PC-9 (cell line): Measurements from ENCODE around the gene TNFRSF4. TPM values are rescaled to one million over a fixed set of nuclear protein-coding genes. Genes with fewer than 3 reads are reported as not detected.

Experiments
- BruUV-seq: library from RNA; stranded (reverse); fragments of 400-500 nt; replicated peaks from 2 replicates; lab custom pipeline; 2021; lab: Mats Ljungman, UMichigan
- CTCF ChIA-PET: fragments of 300-600 bp; sonication (Branson Sonifier 250); formaldehyde crosslinking; loops from one replicate; lab custom pipeline; 2022; ENCODE audit warnings: antibody characterized with exemption; lab: Charles Lee
- POLR2A ChIA-PET: fragments of 300-600 bp; sonication (Branson Sonifier 250); formaldehyde crosslinking; loops from one replicate; lab custom pipeline; 2022; ENCODE audit warnings: antibody characterized with exemption; ENCODE audit not compliant: unreplicated experiment; lab: Charles Lee
- DNase-seq, 2 experiments: peaks; one replicate each; pipeline versions ENCODE4 v3.0.0 to v3.0.0-alpha.2; 2015 to 2022; ENCODE audit warnings: mixed read lengths in 1 of 2
- H2AFZ ChIP-seq: fragments of 200-600 bp; sonication (generic); 2 replicates; pipeline ENCODE4 v1.8.1; 2017; ENCODE audit warnings: antibody characterized with exemption
- H3F3A ChIP-seq: fragments of 200-600 bp; sonication (generic); 2 replicates; pipeline ENCODE4 v1.8.1; 2017; ENCODE audit warnings: antibody characterized with exemption, mild to moderate bottlenecking, low read depth; ENCODE audit not compliant: insufficient read depth
- H3K27ac ChIP-seq: fragments of 200-600 bp; sonication (generic); 2 replicates; pipeline ENCODE4 v1.6.1; 2016; ENCODE audit warnings: mixed run types
- H3K27me3 ChIP-seq: fragments of 200-600 bp; sonication (generic); 2 replicates; pipeline ENCODE4 v1.6.1; 2016; ENCODE audit warnings: low read depth, mixed run types; ENCODE audit not compliant: insufficient read depth
- H3K36me3 ChIP-seq: fragments of 200-600 bp; sonication (generic); 2 replicates; pipeline ENCODE4 v1.6.1; 2016; ENCODE audit warnings: low read depth, mixed run types
- H3K4me1 ChIP-seq: fragments of 200-600 bp; sonication (generic); replicated peaks from 2 replicates; pipeline ENCODE4 v1.6.1; 2016; ENCODE audit warnings: mixed run types; ENCODE audit not compliant: insufficient read depth
- H3K4me2 ChIP-seq: fragments of 200-600 bp; sonication (generic); 2 replicates; pipeline ENCODE4 v1.6.1; 2017; ENCODE audit warnings: mixed run types
- H3K4me3 ChIP-seq: fragments of 200-600 bp; sonication (generic); 2 replicates; pipeline ENCODE4 v1.6.1; 2016; ENCODE audit warnings: mixed run types
- H3K79me2 ChIP-seq: fragments of 200-600 bp; sonication (generic); 2 replicates; pipeline ENCODE4 v1.6.1; 2017; ENCODE audit warnings: low read depth, mixed run types
- H3K9me2 ChIP-seq: fragments of 200-600 bp; sonication (generic); 2 replicates; pipeline ENCODE4 v1.8.1; 2017; ENCODE audit warnings: mild to moderate bottlenecking; ENCODE audit not compliant: insufficient read depth
- H3K9me3 ChIP-seq: fragments of 200-600 bp; sonication (generic); 2 replicates; pipeline ENCODE4 v1.8.1; 2016; ENCODE audit warnings: low read depth; ENCODE audit not compliant: insufficient read depth
- H4K20me1 ChIP-seq: fragments of 200-600 bp; sonication (generic); 2 replicates; pipeline ENCODE4 v1.8.1; 2017; ENCODE audit not compliant: insufficient read depth
- CTCF ChIP-seq: fragments of 200-600 bp; sonication (generic); conservative IDR thresholded peaks from 2 replicates; pipeline ENCODE4 v1.6.1; 2017; ENCODE audit warnings: mixed run types, antibody characterized with exemption, mild to moderate bottlenecking, moderate library complexity
- EZH2 ChIP-seq: fragments of 200-600 bp; sonication (generic); IDR thresholded peaks from 2 replicates; pipeline ENCODE4 v1.8.0; 2017; ENCODE audit warnings: antibody characterized with exemption, low read depth
- intact Hi-C: fragments of 100-400 bp; cut with micrococcal nuclease; formaldehyde crosslinking; loops from one replicate; pipeline ENCODE4 v1.10.0; 2022; ENCODE audit not compliant: unreplicated experiment
- total RNA-seq: library from RNA; stranded (reverse); gene quantifications from 2 replicates; pipeline ENCODE4 v1.2.3, GENCODE V29; 2021

Gene TNFRSF4
- total RNA-seq, 1 experiment from 2014 or later: 0.20 TPM

- CTCF ChIA-PET: interaction anchor here (0.6 to 0.9 kb wide), 4 partner anchors 72 to 121 kb away, joined by 3 to 10 read pairs (median 3); no protein-coding TSS in a partner anchor
- intact Hi-C loops: loop anchor here (10.0 kb wide), 1 partner anchor 252 kb away; the partner anchor contains the start of gene PERM1
- Histone ChIP-seq H3K9me3 (no peaks in the 10 kb centered on the region), H3K4me1 (peaks cover 56% of the 10 kb centered on the region), H2AFZ (no peak overlapping the region), H3K79me2 (peaks cover 35% of the 10 kb centered on the region), H3K27ac (peak overlapping the region; percentile 75), H3K9me2 (no peaks in the 10 kb centered on the region), H3K27me3 (no peaks in the 10 kb centered on the region), H3K4me2 (peak overlapping the region; percentile 93), H4K20me1 (0 out of 2 replicates have a peak, but pooled peaks cover 4% of the 10 kb centered on the region), H3F3A (peaks cover 45% of the 10 kb centered on the region; the same call in 1 of the 2 replicates), H3K36me3 (no peaks in the 10 kb centered on the region), H3K4me3 (peak overlapping the region; percentile 43)
- BruUV-seq: no TSS peak
- TF ChIP-seq CTCF (no peak), EZH2 (no peak)
- DNase-seq: peak; percentile 58 to 61
- POLR2A ChIA-PET: interaction anchor here (0.5 to 0.8 kb wide), 3 partner anchors 28 to 182 kb away, joined by 4 to 9 read pairs (median 6); partner anchors contain the start of gene RNF223
Observed at GRCh38 chr1:1236945-1237873, 23.3 kb upstream of the TNFRSF4 start.

DNA sequence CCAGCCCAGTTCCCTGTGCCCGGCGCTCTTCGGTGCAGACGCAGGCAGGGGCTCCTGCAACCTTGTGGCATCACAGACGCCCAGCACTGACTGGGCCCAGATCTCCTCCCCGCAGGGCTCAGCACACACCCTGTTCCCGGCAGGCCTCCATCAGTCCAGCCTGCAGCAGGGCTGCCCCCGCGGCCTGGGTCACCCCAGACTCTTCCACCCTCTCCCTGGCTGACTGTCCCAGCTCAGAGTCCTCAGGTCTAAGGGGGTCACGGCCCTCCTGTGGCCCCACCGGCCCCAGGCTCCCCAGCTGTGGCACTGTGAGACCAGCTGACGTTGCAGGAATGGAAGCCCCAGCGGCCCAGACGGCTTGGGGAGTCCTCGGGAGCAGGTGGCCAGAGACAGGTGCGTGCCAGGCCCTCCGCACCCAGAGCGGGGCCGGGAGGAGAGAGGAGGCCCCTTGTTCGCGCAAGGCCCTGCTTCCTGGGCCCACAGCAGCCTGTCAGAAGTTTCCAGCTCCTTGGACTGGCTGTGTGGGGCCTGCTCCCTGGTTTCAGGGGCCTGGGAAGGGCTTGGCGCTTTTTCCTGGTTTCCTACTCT lies 22.3 kb upstream of the TNFRSF4 start:
- BruUV-seq: no TSS peak
- H3K9me2 ChIP-seq: no peaks in the 10 kb centered on the region
- no peak for DNase-seq
- intact Hi-C loops: loop anchor here (10.0 kb wide), 1 partner anchor 251 kb away; the partner anchor contains the start of gene PERM1
- peaks cover 40% of the 10 kb centered on the region for H3K79me2 ChIP-seq
- no peak overlapping the region for H3K4me3 ChIP-seq
- peaks cover 46% of the 10 kb centered on the region; the same call in 1 of the 2 replicates for H3F3A ChIP-seq
- H3K27me3 ChIP-seq: no peaks in the 10 kb centered on the region
- no peaks in the 10 kb centered on the region for H3K9me3 ChIP-seq
- ChIA-PET POLR2A (no interaction called here), CTCF (no interaction called here)
- H3K36me3 ChIP-seq: no peaks in the 10 kb centered on the region
- peak overlapping the region; percentile 93 for H3K4me2 ChIP-seq
- peak overlapping the region; percentile 75; the same call in 1 of the 2 replicates for H3K27ac ChIP-seq
- H3K4me1 ChIP-seq: peaks cover 56% of the 10 kb centered on the region
- 0 out of 2 replicates have a peak, but pooled peaks cover 4% of the 10 kb centered on the region for H4K20me1 ChIP-seq
- no peak overlapping the region for H2AFZ ChIP-seq
- TF ChIP-seq EZH2 (no peak), CTCF (no peak)

- intact Hi-C loops: loop anchor here (10.0 kb wide), 1 partner anchor 250 kb away; the partner anchor contains the start of gene PERM1
- H3K4me2 ChIP-seq: no peak overlapping the region
- H3K9me3 ChIP-seq: no peaks in the 10 kb centered on the region
- no peak overlapping the region for H2AFZ ChIP-seq
- H3K36me3 ChIP-seq: no peaks in the 10 kb centered on the region
- H3K9me2 ChIP-seq: no peaks in the 10 kb centered on the region
- CTCF ChIA-PET: no interaction called here
- no peak overlapping the region for H3K27ac ChIP-seq
- DNase-seq: no peak
- no peak overlapping the region for H3K4me3 ChIP-seq
- H3K79me2 ChIP-seq: peaks cover 51% of the 10 kb centered on the region
- H4K20me1 ChIP-seq: peaks cover 8% of the 10 kb centered on the region
- TF ChIP-seq EZH2 (no peak), CTCF (no peak)
- peaks cover 63% of the 10 kb centered on the region for H3K4me1 ChIP-seq
- peaks cover 50% of the 10 kb centered on the region; the same call in 1 of the 2 replicates for H3F3A ChIP-seq
- no peaks in the 10 kb centered on the region for H3K27me3 ChIP-seq
- POLR2A ChIA-PET: interaction anchor here (0.6 kb wide), 1 partner anchor 423 kb away, joined by 6 read pairs; no protein-coding TSS in a partner anchor
- BruUV-seq: no TSS peak
Observed at GRCh38 chr1:1235016-1235744, 21.2 kb upstream of the TNFRSF4 start.
